Measurements from ENCODE around the gene NAV3. TPM values are rescaled to one million over a fixed set of nuclear protein-coding genes. Genes with fewer than 3 reads are reported as not detected.

Gene NAV3
- total RNA-seq, 1 donor from 2014 or later: 8.7 TPM

GRCh38 chr12:77946541-77947061 lies 115.9 kb downstream of the NAV3 start:
- no peak overlapping the region for H3K27ac ChIP-seq
- ATAC-seq: no peak
- no peak overlapping the region for H3K4me3 ChIP-seq
- intact Hi-C loops (cut with DNase I): no loop called here
- H3K9me3 ChIP-seq: no peaks in the 10 kb centered on the region
- H3K27me3 ChIP-seq (ENCODE audit: low read depth): no peaks in the 10 kb centered on the region
- H3K36me3 ChIP-seq: no peaks in the 10 kb centered on the region
- H3K4me1 ChIP-seq: no peaks in the 10 kb centered on the region
- TF ChIP-seq, protein P1, sequence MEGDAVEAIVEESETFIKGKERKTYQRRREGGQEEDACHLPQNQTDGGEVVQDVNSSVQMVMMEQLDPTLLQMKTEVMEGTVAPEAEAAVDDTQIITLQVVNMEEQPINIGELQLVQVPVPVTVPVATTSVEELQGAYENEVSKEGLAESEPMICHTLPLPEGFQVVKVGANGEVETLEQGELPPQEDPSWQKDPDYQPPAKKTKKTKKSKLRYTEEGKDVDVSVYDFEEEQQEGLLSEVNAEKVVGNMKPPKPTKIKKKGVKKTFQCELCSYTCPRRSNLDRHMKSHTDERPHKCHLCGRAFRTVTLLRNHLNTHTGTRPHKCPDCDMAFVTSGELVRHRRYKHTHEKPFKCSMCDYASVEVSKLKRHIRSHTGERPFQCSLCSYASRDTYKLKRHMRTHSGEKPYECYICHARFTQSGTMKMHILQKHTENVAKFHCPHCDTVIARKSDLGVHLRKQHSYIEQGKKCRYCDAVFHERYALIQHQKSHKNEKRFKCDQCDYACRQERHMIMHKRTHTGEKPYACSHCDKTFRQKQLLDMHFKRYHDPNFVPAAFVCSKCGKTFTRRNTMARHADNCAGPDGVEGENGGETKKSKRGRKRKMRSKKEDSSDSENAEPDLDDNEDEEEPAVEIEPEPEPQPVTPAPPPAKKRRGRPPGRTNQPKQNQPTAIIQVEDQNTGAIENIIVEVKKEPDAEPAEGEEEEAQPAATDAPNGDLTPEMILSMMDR (IDR thresholded peaks at IDR 0.05): no peak
- no peak for DNase-seq

GRCh38 chr12:77947330-77947729 lies 116.6 kb downstream of the NAV3 start:
- Histone ChIP-seq H3K27ac (no peak overlapping the region), H3K4me1 (no peaks in the 10 kb centered on the region), H3K36me3 (no peaks in the 10 kb centered on the region), H3K27me3 (ENCODE audit: low read depth) (no peaks in the 10 kb centered on the region), H3K9me3 (no peaks in the 10 kb centered on the region), H3K4me3 (no peak overlapping the region)
- intact Hi-C loops (cut with DNase I): no loop called here
- TF ChIP-seq, protein P1 (IDR thresholded peaks at IDR 0.05): no peak
- DNase-seq (no peak), ATAC-seq (no peak)

- no peak overlapping the region for H3K4me3 ChIP-seq
- no peaks in the 10 kb centered on the region for H3K9me3 ChIP-seq
- no peaks in the 10 kb centered on the region for H3K27me3 ChIP-seq (ENCODE audit: low read depth)
- TF ChIP-seq, protein P1 (IDR thresholded peaks at IDR 0.05): no peak
- H3K36me3 ChIP-seq: no peaks in the 10 kb centered on the region
- DNase-seq (no peak), ATAC-seq (no peak)
- no peak overlapping the region for H3K27ac ChIP-seq
- intact Hi-C loops (cut with DNase I): no loop called here
- H3K4me1 ChIP-seq: no peaks in the 10 kb centered on the region
These were observed 117.1 kb downstream of the NAV3 start for GRCh38 chr12:77947746-77948145.

DNA sequence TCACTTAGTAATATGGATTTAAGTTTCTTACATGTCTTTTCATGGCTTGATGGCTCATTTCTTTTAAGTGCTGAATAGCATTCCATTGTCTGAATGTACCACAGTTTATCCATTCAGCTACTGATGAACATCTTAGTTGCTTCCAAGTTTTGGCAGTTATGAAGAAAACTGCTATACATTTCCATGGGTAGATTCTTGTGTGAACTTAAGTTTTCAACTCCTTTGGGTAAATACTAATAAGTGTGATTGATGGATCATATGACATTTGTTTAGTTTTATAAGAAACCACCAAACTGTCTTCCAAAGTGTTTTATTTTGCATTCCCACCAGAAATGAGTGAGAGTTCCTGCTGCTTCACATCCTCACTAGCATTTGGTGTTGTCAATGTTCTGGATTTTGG lies 119.2 kb downstream of the NAV3 start:
- DNase-seq: no peak
- TF ChIP-seq, protein P1 (IDR thresholded peaks at IDR 0.05): no peak

DNA sequence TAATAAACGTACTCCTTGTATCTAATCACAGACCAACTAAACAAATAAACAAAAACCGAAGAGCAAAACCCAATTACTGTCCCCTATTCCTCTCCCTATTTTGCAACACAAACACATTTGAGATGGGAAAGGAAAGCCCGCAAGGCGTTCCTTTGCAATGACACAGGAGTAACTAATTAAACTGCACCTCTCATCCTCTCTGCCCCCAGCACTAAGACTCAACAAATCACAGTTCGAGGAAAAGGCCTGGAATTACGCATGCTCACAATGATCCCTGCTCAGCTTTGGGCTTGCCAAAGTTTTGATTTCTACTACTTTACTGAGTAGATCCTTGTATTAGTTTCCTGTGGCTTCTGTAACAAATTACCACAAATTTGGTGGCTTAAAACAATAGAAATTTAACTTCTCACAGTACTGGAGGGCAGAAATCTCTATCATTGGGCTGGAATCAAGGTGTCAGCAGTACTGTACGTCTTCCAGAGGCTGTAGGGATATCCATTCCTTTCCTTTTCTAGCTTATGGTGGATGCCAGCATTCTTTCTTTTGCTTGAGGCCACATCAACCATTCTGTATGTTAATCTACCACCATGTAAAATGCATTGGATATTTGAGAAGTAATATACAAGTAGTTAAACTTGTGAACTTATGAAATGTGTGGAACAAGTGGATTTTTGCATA lies 123.0 kb downstream of the NAV3 start:
- ATAC-seq (no peak), DNase-seq (no peak)
- Histone ChIP-seq H3K27me3 (ENCODE audit: low read depth) (no peaks in the 10 kb centered on the region), H3K27ac (no peak overlapping the region), H3K36me3 (no peaks in the 10 kb centered on the region), H3K4me3 (no peak overlapping the region), H3K9me3 (no peaks in the 10 kb centered on the region), H3K4me1 (no peaks in the 10 kb centered on the region)
- intact Hi-C loops (cut with DNase I): no loop called here
- TF ChIP-seq, protein P1 (IDR thresholded peaks at IDR 0.05): no peak

More for the DNA sequence above, 119.2 kb downstream of the NAV3 start:
- Histone ChIP-seq H3K4me1 (no peaks in the 10 kb centered on the region), H3K9me3 (no peaks in the 10 kb centered on the region), H3K27ac (no peak overlapping the region), H3K27me3 (ENCODE audit: low read depth) (no peaks in the 10 kb centered on the region), H3K4me3 (no peak overlapping the region), H3K36me3 (no peaks in the 10 kb centered on the region)
- intact Hi-C loops (cut with DNase I): no loop called here
- no peak for ATAC-seq
